Measurements from ENCODE around the gene APC.

DNA sequence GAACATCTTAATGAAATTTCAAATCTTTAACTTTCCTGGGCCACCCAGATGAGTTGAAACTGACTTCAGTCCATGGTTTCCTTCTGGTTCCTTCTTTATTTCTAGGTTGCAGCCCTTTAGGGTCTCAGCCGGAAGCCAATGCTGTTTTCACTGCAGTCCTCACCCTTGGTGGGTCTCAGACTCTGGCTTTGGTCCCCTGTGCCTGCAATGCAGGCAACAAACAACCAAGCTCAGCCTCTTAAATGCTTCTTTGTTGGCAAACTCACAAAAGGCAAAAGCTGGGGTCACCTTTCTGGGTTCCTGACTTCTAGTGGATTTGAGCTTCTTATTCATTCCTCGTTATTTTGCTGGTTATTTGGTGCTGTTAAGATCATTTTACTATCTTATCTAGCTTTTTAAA, 19.3 kb upstream of the APC start:
- no peak for TF ChIP-seq NFYB (IDR thresholded peaks at IDR 0.05; ENCODE audit: insufficient read depth, low read depth, low read length)
- TF ChIP-seq POLR2AphosphoS2 (IDR thresholded peaks at IDR 0.05; ENCODE audit: low read depth, low read length) = no peak
- TF ChIP-seq, protein P1, sequence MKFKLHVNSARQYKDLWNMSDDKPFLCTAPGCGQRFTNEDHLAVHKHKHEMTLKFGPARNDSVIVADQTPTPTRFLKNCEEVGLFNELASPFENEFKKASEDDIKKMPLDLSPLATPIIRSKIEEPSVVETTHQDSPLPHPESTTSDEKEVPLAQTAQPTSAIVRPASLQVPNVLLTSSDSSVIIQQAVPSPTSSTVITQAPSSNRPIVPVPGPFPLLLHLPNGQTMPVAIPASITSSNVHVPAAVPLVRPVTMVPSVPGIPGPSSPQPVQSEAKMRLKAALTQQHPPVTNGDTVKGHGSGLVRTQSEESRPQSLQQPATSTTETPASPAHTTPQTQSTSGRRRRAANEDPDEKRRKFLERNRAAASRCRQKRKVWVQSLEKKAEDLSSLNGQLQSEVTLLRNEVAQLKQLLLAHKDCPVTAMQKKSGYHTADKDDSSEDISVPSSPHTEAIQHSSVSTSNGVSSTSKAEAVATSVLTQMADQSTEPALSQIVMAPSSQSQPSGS (IDR thresholded peaks at IDR 0.05; ENCODE audit: low read length) = no peak

Data from GM12878 (cell line).